Stimulated activated CD4-positive, alpha-beta T cell treated with anti-CD3 and anti-CD28 coated beads, TNF-alpha, amount 100 ng/mL, for 4 hours (primary cell): ENCODE results near the gene CSF3.
"Not testable (repeated sequence)": the region's sequence is repeated elsewhere in the genome, so short reads cannot be mapped to it uniquely, and the experiment has no call there.

Experiments used
- DNase-seq, 3 experiments: peaks; one replicate each; pipeline ENCODE4 v3.0.0-alpha.2; 2020; ENCODE audit warnings: low read depth in 3 of 3

CSF3 gene

DNA sequence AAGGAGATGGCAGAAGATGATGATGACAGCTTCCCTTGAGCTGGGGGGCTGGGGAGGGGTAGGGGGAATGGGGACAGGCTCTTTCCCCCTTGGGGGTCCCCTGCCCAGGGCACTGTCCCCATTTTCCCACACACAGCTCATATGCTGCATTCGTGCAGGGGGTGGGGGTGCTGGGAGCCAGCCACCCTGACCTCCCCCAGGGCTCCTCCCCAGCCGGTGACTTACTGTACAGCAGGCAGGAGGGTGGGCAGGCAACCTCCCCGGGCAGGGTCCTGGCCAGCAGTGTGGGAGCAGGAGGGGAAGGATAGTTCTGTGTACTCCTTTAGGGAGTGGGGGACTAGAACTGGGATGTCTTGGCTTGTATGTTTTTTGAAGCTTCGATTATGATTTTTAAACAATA is 17.7 kb upstream of the CSF3 start:
- no peak for DNase-seq

- DNase-seq = no peak
Observed at GRCh38 chr17:39999067-39999466, 16.2 kb upstream of the CSF3 start.

DNA sequence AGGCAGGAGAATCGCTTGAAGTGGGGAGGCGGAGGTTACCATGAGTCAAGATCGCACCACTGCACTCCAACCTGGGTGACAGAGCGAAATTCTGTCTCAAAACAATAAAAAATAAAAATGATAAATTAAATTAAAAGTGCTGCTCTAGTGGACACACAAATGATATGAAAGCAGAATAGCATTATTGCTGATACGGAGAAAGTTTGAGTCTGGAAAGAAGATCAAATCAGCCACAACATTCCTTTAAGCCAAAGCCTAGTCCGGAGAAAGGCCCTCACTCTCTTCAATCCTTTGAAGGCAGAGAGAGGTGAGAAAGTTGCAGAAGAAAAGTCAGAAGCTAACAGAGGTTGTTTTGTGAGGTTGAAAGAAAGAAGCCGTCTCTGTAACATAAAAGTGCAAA is 15.1 kb upstream of the CSF3 start:
- no peak for DNase-seq

DNA sequence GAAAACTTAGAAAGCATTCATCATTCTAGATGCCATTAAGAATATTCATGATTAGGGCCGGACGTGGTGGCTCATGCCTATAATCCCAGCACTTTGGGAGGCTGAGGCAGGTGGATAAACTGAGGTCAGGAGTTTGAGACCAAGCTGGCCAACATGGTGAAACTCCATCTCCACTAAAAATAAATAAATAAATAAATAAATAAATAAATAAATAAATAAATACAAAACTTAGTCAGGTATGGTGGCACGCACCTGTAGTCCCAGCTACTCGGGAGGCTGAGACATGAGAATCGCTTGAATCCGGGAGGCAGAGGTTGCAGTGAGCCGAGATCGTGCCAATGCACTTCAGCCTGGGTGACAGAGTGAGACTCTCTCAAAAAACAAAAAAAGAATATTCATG is 13.9 kb upstream of the CSF3 start:
- DNase-seq = not testable (repeated sequence)

DNA sequence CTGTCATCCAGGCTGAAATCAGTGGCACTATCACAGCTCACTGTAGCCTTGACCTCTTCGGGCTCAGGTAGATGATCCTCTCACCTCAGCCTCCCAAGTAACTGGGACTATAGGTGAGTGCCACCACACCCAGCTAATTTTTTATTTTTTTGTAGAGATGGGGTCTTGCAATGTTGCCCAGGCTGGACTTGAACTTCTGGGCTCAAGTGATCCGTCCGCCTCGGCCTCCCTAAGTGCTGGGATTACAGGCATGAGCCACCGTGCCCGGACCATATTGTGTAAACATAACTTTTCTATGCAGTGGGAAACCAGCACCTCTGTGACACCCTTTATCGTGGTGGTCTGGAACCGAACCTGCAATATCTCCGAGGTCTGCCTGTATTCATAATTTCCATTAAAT is 11.2 kb upstream of the CSF3 start:
- DNase-seq = no peak

GRCh38 chr17:40004712-40005111 is 10.5 kb upstream of the CSF3 start:
- no peak for DNase-seq

DNA sequence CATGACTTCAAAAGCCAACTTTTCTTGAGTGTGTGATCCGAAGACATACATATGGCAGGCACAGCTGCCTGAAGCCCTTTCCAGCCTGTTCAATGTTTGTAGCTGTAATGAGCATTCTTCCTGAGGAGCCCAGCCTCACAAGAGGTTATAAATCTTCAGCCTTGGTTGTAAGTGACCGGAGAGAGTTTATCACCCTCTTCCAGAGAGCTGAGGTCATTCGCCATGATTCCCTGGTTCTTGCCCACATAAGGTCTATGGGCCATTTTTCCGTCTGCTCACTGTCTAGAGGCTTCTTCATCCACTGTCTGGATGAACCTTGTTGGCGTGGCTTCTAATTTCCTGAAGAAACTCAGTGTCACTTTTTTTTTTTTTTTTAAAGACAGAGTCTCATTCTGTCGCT is 9.7 kb upstream of the CSF3 start:
- DNase-seq = no peak

DNA sequence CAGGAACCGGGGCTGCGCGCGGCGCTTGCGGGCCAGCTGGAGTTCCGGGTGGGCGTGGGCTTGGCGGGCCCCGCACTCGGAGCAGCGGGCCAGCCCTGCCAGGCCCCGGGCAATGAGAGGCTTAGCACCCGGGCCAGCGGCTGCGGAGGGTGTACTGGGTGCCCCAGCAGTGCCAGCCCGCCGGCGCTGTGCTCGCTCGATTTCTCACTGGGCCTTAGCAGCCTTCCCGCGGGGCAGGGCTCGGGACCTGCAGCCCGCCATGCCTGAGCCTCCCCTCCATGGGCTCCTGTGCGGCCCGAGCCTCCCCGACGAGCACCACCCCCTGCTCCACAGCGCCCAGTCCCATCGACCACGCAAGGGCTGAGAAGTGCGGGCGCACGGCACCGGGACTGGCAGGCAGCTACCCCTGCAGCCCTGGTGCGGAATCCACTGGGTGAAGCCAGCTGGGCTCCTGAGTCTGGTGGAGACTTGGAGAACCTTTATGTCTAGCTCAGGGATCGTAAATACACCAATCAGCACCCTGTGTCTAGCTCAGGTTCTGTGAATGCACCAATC is 4.2 kb upstream of the CSF3 start:
- DNase-seq = not testable (repeated sequence)

DNA sequence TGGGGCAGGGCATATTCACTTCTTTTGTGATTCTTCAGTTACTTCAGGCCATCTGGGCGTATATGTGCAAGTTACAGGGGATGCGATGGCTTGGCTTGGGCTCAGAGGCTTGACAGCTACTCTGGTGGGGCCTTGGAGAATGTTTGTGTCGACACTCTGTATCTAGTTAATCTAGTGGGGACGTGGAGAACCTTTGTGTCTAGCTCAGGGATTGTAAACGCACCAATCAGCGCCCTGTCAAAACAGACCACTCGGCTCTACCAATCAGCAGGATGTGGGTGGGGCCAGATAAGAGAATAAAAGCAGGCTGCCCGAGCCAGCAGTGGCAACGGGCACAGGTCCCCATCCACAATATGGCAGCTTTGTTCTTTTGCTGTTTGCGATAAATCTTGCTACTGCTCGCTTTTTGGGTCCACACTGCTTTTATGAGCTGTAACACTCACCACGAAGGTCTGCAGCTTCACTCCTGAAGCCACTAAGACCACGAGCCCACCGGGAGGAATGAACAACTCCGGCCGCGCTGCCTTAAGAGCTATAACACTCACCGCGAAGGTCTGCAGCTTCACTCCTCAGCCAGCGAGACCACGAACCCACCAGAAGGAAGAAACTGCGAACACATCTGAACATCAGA is 3.1 kb upstream of the CSF3 start:
- DNase-seq = not testable (repeated sequence)

DNA sequence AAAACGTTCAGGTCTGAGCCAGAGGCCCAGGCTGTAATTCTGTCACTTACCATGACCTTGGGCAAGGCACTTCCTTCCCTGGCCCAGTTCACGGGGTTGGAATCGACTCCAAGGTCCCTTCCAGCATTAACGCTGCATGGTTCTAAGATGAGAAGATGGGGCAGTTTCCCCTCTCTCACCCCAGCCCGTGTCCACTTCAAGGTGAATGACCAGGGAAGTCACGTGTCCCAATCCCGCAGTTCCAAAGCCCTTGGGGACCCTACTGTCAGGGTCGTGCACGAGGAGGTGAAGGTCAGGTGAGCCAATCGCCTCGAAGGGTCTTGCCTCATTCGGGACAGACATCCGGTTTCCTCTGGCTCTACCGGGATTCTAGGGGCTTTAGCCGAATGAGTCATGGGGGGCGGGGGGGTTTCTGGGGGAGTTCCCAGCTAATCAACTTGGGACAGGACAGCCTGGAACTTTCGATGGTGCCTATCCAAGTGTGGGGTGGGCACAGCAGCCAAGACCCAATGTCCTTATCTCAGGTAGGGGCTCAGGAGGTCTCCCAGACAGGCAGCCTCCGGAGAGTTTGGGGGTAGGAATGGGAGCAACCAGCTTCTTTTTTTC is 762 bp upstream of the CSF3 start:
- DNase-seq = no peak

- no peak for DNase-seq
Observed at GRCh38 chr17:40015998-40016985, 1.1 kb downstream of the CSF3 start.

DNA sequence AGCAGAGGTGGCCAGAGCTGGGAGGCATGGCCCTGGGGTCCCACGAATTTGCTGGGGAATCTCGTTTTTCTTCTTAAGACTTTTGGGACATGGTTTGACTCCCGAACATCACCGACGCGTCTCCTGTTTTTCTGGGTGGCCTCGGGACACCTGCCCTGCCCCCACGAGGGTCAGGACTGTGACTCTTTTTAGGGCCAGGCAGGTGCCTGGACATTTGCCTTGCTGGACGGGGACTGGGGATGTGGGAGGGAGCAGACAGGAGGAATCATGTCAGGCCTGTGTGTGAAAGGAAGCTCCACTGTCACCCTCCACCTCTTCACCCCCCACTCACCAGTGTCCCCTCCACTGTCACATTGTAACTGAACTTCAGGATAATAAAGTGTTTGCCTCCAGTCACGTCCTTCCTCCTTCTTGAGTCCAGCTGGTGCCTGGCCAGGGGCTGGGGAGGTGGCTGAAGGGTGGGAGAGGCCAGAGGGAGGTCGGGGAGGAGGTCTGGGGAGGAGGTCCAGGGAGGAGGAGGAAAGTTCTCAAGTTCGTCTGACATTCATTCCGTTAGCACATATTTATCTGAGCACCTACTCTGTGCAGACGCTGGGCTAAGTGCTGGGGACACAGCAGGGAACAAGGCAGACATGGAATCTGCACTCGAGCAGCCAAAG is 2.3 kb downstream of the CSF3 start:
- no peak for DNase-seq

DNA sequence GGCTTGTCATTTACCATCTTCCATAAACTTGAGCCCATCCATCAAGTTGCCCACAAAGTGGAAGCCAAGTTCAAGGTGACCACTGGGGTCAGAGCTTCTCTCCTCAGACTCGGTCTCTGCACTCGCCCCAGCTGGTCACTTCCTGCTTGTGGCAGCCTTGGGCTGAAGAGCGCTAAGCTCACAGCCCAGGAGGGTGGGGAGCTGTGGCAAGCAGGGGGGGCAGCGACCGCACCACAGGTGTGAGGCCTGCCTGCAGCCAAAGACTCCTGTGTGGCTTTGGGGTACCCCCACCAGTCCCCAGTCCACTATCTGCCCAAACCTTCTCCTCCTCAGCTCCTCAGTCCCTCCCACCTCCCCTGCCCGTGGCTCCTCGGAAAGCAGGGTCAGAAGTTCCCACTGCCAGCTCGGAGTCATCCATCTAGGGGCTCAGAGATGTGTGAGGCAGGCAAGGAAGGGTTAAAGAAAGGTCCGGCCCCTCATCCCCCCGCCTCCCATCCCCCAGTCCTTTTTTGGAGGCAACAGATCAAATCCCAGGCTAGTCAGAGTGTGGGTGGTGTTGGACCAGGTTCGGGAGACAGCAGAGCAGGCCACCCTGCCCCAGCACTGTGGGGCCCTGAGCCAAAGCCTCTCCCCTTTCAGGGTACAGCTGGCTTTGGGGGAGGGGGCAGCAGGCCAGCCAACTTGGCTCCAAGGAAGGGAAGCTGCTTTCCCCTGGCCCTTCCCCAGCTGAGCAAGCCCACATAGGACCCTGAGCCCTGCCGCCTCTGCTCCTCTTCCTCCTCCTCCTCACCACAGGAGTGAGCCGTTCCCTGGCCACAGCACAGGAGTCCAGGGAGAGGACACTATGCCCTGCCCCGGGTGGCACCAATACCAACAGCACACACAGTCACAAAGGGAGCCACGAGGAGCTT is 3.2 kb downstream of the CSF3 start:
- no peak for DNase-seq

- no peak for DNase-seq
Observed at GRCh38 chr17:40019140-40019991, 4.1 kb downstream of the CSF3 start.

GRCh38 chr17:40020146-40020545 is 4.9 kb downstream of the CSF3 start:
- DNase-seq = no peak

DNA sequence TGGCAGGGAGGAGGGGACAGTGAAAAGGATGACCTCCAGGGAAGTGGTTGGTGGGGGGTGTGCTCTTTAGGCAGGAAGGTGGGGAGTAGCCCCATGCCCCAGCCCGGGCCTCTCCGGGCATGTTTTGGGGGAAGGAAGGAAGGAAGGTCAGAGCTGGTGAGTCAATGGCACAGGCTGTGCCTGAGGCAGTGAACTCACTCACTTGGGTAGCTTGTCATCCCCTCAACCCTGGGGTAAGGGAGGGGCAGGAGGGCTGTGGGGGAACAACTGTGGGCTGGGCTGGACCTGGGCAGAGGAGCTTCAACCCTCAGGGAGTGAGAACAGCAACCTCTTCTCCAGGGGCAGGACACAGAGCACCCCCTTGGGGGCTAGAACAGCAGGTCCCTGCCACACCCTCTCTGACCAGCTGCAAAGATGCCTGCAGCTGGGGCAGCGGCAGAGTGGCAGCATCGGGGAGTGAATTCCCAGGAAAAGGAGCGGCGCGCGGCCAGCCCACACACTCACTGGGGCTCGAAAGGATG is 6.3 kb downstream of the CSF3 start:
- no peak for DNase-seq

DNA sequence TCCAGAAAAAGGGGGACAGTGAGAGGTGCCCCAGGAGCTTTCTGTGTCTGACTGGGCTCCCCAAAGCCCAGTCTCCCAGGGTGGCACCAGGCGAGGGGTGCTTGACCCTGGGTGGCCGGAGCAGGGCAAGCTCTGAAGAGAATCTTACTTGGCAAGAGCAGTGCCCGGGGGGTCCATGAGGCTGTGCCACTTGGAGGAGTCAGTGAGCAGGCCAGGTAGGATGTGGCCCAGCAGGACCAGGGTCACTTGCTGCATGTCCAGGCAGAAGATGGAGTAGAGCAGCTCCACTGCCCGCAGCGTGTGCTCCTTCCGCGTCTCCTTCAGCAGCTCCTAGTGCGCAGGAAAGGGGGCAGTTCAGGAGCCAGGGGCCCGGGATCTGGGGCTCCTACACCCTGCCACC is 7.3 kb downstream of the CSF3 start:
- DNase-seq = no peak

- no peak for DNase-seq
Observed at GRCh38 chr17:40022961-40023541, 7.8 kb downstream of the CSF3 start.

DNA sequence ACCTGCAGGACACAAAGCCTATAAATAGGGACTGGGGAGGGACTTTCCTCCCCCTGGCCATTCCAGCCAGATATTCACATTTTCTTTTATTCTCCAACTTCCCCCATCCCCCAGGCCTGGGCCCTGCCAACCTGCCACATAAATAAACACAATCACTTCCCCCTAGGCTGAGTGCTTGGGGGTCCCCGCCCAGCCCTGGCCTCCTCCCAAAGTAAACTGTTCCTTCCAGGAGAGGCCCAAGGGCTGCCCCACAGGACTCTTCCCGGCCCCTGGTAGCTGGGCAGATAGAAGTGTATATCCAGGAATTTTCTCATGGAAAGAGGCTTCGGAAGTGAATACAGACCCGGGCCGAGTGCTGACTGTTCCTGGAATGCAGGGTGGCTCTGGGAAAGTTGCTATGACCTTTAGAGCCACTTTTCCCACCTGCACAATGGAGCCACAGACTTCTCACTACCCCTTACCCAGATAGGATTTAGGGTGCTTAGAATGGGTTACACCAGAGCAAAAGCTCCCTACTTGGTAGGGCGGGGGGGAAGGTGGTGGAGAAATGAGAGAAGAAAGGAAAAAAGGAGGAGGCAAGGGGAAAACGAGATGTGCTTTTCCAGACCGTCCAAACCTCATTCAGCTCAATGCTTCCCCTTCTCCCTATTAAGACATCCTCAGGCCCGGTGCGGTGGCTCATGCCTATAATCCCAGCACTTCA is 8.5 kb downstream of the CSF3 start:
- no peak for DNase-seq
